PC-3 (cell line): ENCODE data around the gene TRIOBP. TPM values are rescaled to one million over a fixed set of nuclear protein-coding genes. Genes with fewer than 3 reads are reported as not detected.

Experiments
- ATAC-seq: fragments of 200-7000 bp; cut with Tn5 transposase; 2 replicates; pipeline ENCODE4 v1.9.1; 2020; ENCODE audit warnings: mild to moderate bottlenecking, moderate library complexity
- BruUV-seq: library from RNA; stranded (reverse); fragments of 400-500 nt; replicated peaks from 2 replicates; lab custom pipeline; 2021; lab: Mats Ljungman, UMichigan
- CTCF ChIA-PET: fragments of 300-600 bp; sonication (Branson Sonifier 250); formaldehyde crosslinking; loops from one replicate; lab custom pipeline; 2022; ENCODE audit warnings: antibody characterized with exemption; lab: Charles Lee
- POLR2A ChIA-PET: fragments of 300-600 bp; sonication (Branson Sonifier 250); formaldehyde crosslinking; loops from one replicate; lab custom pipeline; 2022; ENCODE audit warnings: antibody characterized with exemption; ENCODE audit not compliant: unreplicated experiment; lab: Charles Lee
- DNase-seq: peaks from one replicate; pipeline ENCODE4 v3.0.0-alpha.2; 2015
- H2AFZ ChIP-seq: fragments of 300-600 bp; sonication (generic); 2 replicates; pipeline ENCODE4 v1.6.0; 2016; ENCODE audit warnings: antibody characterized with exemption, low read length
- H3F3A ChIP-seq: fragments of 300-600 bp; sonication (generic); one replicate; pipeline ENCODE4 v1.6.0; 2017; ENCODE audit warnings: antibody characterized with exemption, low read length, control low read depth, mild to moderate bottlenecking; ENCODE audit not compliant: unreplicated experiment
- H3K27ac ChIP-seq: fragments of 300-600 bp; sonication (generic); 2 replicates; pipeline ENCODE4 v1.5.1; 2016; ENCODE audit warnings: mild to moderate bottlenecking, low read length
- H3K27me3 ChIP-seq: fragments of 300-600 bp; sonication (generic); 2 replicates; pipeline ENCODE4 v1.6.1; 2016; ENCODE audit warnings: low read length, mixed read lengths
- H3K36me3 ChIP-seq: fragments of 300-600 bp; sonication (generic); 2 replicates; pipeline ENCODE4 v1.6.1; 2016; ENCODE audit warnings: low read depth, mixed run types, low read length, mixed read lengths
- H3K4me1 ChIP-seq: fragments of 300-600 bp; sonication (generic); 2 replicates; pipeline ENCODE4 v1.5.1; 2016; ENCODE audit warnings: low read length; ENCODE audit not compliant: insufficient read depth
- H3K4me2 ChIP-seq: fragments of 300-600 bp; sonication (generic); 2 replicates; pipeline ENCODE4 v1.6.0; 2016; ENCODE audit warnings: low read length
- H3K4me3 ChIP-seq: fragments of 300-600 bp; sonication (generic); 2 replicates; pipeline ENCODE4 v1.5.1; 2016; ENCODE audit warnings: mild to moderate bottlenecking, low read length, mixed read lengths
- H3K79me2 ChIP-seq: fragments of 300-600 bp; sonication (generic); 2 replicates; pipeline ENCODE4 v1.6.1; 2017; ENCODE audit warnings: low read length, mixed read lengths
- H3K9ac ChIP-seq: fragments of 300-600 bp; sonication (generic); 2 replicates; pipeline ENCODE4 v1.6.0; 2016; ENCODE audit warnings: mild to moderate bottlenecking, low read length
- H3K9me2 ChIP-seq: fragments of 300-600 bp; sonication (generic); replicated peaks from 2 replicates; pipeline ENCODE4 v1.6.1; 2016; ENCODE audit warnings: mixed run types, low read length, mixed read lengths
- H3K9me3 ChIP-seq: fragments of 300-600 bp; sonication (generic); 2 replicates; pipeline ENCODE4 v1.6.1; 2016; ENCODE audit warnings: low read length, mixed read lengths
- H4K20me1 ChIP-seq: fragments of 300-600 bp; sonication (generic); 2 replicates; pipeline ENCODE4 v1.6.1; 2016; ENCODE audit warnings: low read length, mixed read lengths
- CTCF ChIP-seq: fragments of 300-600 bp; sonication (generic); conservative IDR thresholded peaks from 2 replicates; pipeline ENCODE4 v1.5.1; 2017; ENCODE audit warnings: antibody characterized with exemption, low read depth, mild to moderate bottlenecking, low read length
- EZH2 ChIP-seq: fragments of 300-600 bp; sonication (generic); IDR thresholded peaks from one replicate; pipeline ENCODE4 v1.6.1; 2017; ENCODE audit warnings: antibody characterized with exemption, mild to moderate bottlenecking, low read length; ENCODE audit not compliant: unreplicated experiment
- EZH2phosphoT487 ChIP-seq: fragments of 300-600 bp; sonication (generic); IDR thresholded peaks from 2 replicates; pipeline ENCODE4 v1.6.1; 2018; ENCODE audit warnings: mild to moderate bottlenecking, antibody characterized with exemption, low read length, borderline replicate concordance
- intact Hi-C: fragments of 100-400 bp; cut with micrococcal nuclease; formaldehyde crosslinking; loops from 2 replicates; pipeline ENCODE4 v1.9.0; 2023
- total RNA-seq: library from RNA; depleted of rRNA; stranded (reverse); fragments of >200 nt; gene quantifications from 2 replicates; pipeline ENCODE4 v1.2.3, GENCODE V29; 2014

The TRIOBP gene
- total RNA-seq, 1 experiment from 2014 or later: 64.5 TPM

- DNase-seq (no peak), ATAC-seq (no peak)
- no peak overlapping the region for H2AFZ ChIP-seq
- H3K27ac ChIP-seq: no peak overlapping the region
- H3F3A ChIP-seq: no peaks in the 10 kb centered on the region
- intact Hi-C loops: no loop called here
- H3K36me3 ChIP-seq: peaks cover 19% of the 10 kb centered on the region; the same call in 1 of the 2 replicates
- no peak overlapping the region for H3K9ac ChIP-seq
- no peaks in the 10 kb centered on the region for H3K9me3 ChIP-seq
- H3K4me1 ChIP-seq: peaks cover 5% of the 10 kb centered on the region; the same call in 1 of the 2 replicates
- H3K79me2 ChIP-seq: no peaks in the 10 kb centered on the region
- no peak overlapping the region for H3K4me3 ChIP-seq
- H3K4me2 ChIP-seq: no peak overlapping the region
- H4K20me1 ChIP-seq: no peaks in the 10 kb centered on the region
- ChIA-PET CTCF (interaction anchor here (0.6 kb wide), 1 partner anchor 1552 kb away, joined by 3 read pairs; no protein-coding TSS in a partner anchor), POLR2A (no interaction called here)
- no peaks in the 10 kb centered on the region for H3K9me2 ChIP-seq
- TF ChIP-seq CTCF (no peak), EZH2phosphoT487 (no peak), EZH2 (no peak)
- no TSS peak for BruUV-seq
- no peaks in the 10 kb centered on the region for H3K27me3 ChIP-seq
These were observed 66.2 kb downstream of the TRIOBP start for GRCh38 chr22:37763012-37763411.

GRCh38 chr22:37763652-37764051 is 66.8 kb downstream of the TRIOBP start:
- ChIA-PET CTCF (no interaction called here), POLR2A (no interaction called here)
- Histone ChIP-seq H3K79me2 (no peaks in the 10 kb centered on the region), H3K27me3 (no peaks in the 10 kb centered on the region), H3K36me3 (peaks cover 25% of the 10 kb centered on the region), H4K20me1 (no peaks in the 10 kb centered on the region), H3K27ac (no peak overlapping the region), H3K9me2 (no peaks in the 10 kb centered on the region), H3K4me2 (no peak overlapping the region), H3F3A (no peaks in the 10 kb centered on the region), H3K9me3 (no peaks in the 10 kb centered on the region), H2AFZ (no peak overlapping the region), H3K4me3 (no peak overlapping the region), H3K9ac (no peak overlapping the region), H3K4me1 (peaks cover 5% of the 10 kb centered on the region; the same call in 1 of the 2 replicates)
- DNase-seq (no peak), ATAC-seq (no peak)
- TF ChIP-seq CTCF (no peak), EZH2phosphoT487 (no peak), EZH2 (no peak)
- intact Hi-C loops: no loop called here
- no TSS peak for BruUV-seq

GRCh38 chr22:37764622-37765021 is 67.8 kb downstream of the TRIOBP start:
- no peaks in the 10 kb centered on the region for H3K79me2 ChIP-seq
- no peak for DNase-seq
- no peaks in the 10 kb centered on the region for H3F3A ChIP-seq
- ATAC-seq: no peak
- BruUV-seq: no TSS peak
- no peak overlapping the region for H3K4me3 ChIP-seq
- CTCF ChIA-PET: no interaction called here
- H3K36me3 ChIP-seq: peaks cover 20% of the 10 kb centered on the region
- peaks cover 5% of the 10 kb centered on the region; the same call in 1 of the 2 replicates for H3K4me1 ChIP-seq
- no peak overlapping the region for H3K27ac ChIP-seq
- no peaks in the 10 kb centered on the region for H4K20me1 ChIP-seq
- no peaks in the 10 kb centered on the region for H3K27me3 ChIP-seq
- intact Hi-C loops: no loop called here
- no peak overlapping the region for H3K4me2 ChIP-seq
- POLR2A ChIA-PET: no interaction called here
- H2AFZ ChIP-seq: no peak overlapping the region
- no peaks in the 10 kb centered on the region for H3K9me2 ChIP-seq
- TF ChIP-seq CTCF (no peak), EZH2phosphoT487 (no peak), EZH2 (no peak)
- H3K9ac ChIP-seq: no peak overlapping the region
- no peaks in the 10 kb centered on the region for H3K9me3 ChIP-seq
